H1 (cell line): Measurements from ENCODE around the gene DOC2A. TPM values are rescaled to one million over a fixed set of nuclear protein-coding genes. Genes with fewer than 3 reads are reported as not detected.

ENCODE experiments used
- ASH2L ChIP-seq: fragments of 200-600, 300-600 bp; sonication (generic); IDR thresholded peaks from one replicate; pipeline ENCODE4 v1.7.1; 2017; ENCODE audit warnings: low read length
- EP300 ChIP-seq, 2 experiments: IDR thresholded peaks; 1 replicate in 1 of 2; 2 replicates in 1 of 2; pipeline ENCODE4 v1.6.1; 2011 to 2012; ENCODE audit warnings: low read depth in 2 of 2, low read length in 2 of 2, mild to moderate bottlenecking in 2 of 2, borderline replicate concordance in 1 of 2, inconsistent platforms in 1 of 2, moderate library complexity in 1 of 2
- KDM5A ChIP-seq: fragments of 200-600 bp; IDR thresholded peaks from 2 replicates; pipeline ENCODE4 v1.7.1; 2012; ENCODE audit warnings: mild to moderate bottlenecking, low read length, inconsistent platforms, mixed read lengths
- RXRA ChIP-seq: IDR thresholded peaks from 2 replicates; pipeline ENCODE4 v1.6.1; 2011; ENCODE audit warnings: low read depth, mild to moderate bottlenecking, low read length, moderate library complexity; ENCODE audit not compliant: insufficient read depth
- SP2 ChIP-seq: IDR thresholded peaks from 2 replicates; pipeline ENCODE4 v1.6.1; 2012; ENCODE audit warnings: mild to moderate bottlenecking, low read length, inconsistent platforms
- TEAD4 ChIP-seq: IDR thresholded peaks from 2 replicates; pipeline ENCODE4 v1.6.1; 2012; ENCODE audit warnings: low read depth, low read length, inconsistent platforms, mixed read lengths
- polyA plus RNA-seq, 7 experiments: library from polyadenylated mRNA; depleted of rRNA in 3 of 7; stranded (reverse) in 5 of 7; unstranded in 2 of 7; fragments of >200 nt in 5 of 7; fragments of 200-250 nt in 2 of 7; gene quantifications; 1 replicate in 5 of 7; 2 replicates in 1 of 7; 4 replicates in 1 of 7; pipeline versions ENCODE4 v1.2.1 to v1.2.3, GENCODE V29; 2011 to 2013; ENCODE audit warnings: missing spikeins in 2 of 7, mixed read lengths in 2 of 7
- total RNA-seq: library from RNA; stranded (reverse); fragmentation: NEBNext Ultra II Directional; extraction: Animal tissue kit (Norgen Biotek cat#: 25700); gene quantifications from 2 replicates; pipeline ENCODE4 v1.2.1, GENCODE V29; 2021

DOC2A gene
- total and polyA plus RNA-seq, 2 of the 8 experiments (the other 6 are each of a cell fraction or from before 2014, with no cell fraction given), result 13.9 to 20.7 TPM

DNA sequence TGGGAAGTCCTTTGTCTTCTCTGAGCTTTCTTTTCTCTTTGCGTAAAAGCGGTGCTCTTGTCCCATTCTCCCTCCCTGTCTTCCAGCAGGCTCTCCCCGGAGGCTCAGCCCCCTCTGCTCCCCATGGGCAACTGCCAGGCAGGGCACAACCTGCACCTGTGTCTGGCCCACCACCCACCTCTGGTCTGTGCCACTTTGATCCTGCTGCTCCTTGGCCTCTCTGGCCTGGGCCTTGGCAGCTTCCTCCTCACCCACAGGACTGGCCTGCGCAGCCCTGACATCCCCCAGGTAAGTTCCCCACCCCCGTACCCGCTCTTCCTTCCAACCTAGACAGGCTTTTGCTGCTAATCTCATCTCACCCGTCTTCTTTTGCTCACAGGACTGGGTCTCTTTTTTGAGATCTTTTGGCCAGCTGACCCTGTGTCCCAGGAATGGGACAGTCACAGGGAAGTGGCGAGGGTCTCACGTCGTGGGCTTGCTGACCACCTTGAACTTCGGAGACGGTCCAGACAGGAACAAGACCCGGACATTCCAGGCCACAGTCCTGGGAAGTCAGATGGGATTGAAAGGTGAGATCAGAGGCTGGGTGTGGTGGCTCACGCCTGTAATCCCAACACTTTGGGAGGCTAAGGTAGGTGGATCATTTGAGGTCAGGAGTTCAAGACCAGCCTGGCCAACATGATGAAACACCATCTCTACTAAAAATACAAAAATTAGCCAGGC, 47.6 kb downstream of the DOC2A start (continued):
- TF ChIP-seq SP2, result no peak
- TF ChIP-seq EP300 (IDR thresholded peaks at IDR 0.05; ENCODE audit: borderline replicate concordance in 1 of 2, low read depth in 2 of 2, low read length in 2 of 2), result no peak
- TF ChIP-seq RXRA, result no peak
- no peak for TF ChIP-seq ASH2L
- TF ChIP-seq KDM5A, result no peak
- TF ChIP-seq TEAD4, result no peak
